Endodermal cell (in vitro differentiated cells): ENCODE results near the gene RAP1GAP2. TPM values are rescaled to one million over a fixed set of nuclear protein-coding genes. Genes with fewer than 3 reads are reported as not detected.
A peak's percentile ranks its signal among the peaks of the same experiment; 100 is the strongest.

Source experiments
- DNase-seq: peaks from one replicate; pipeline ENCODE4 v3.0.0-alpha.2; 2017
- H3K27ac ChIP-seq: 2 replicates; pipeline ENCODE4 v1.5.1; 2013; ENCODE audit warnings: mild to moderate bottlenecking, low read depth, low read length, moderate library complexity
- H3K27me3 ChIP-seq: 2 replicates; pipeline ENCODE4 v1.6.1; 2013; ENCODE audit warnings: mild to moderate bottlenecking, low read length, moderate library complexity; ENCODE audit not compliant: insufficient read depth, control insufficient read depth, poor library complexity, severe bottlenecking
- H3K36me3 ChIP-seq: 2 replicates; pipeline ENCODE4 v1.7.0; 2013; ENCODE audit warnings: mild to moderate bottlenecking, low read length, moderate library complexity; ENCODE audit not compliant: control insufficient read depth, insufficient read depth
- H3K4me1 ChIP-seq: one replicate; pipeline ENCODE4 v1.7.0; 2013; ENCODE audit warnings: low read length; ENCODE audit not compliant: control insufficient read depth, insufficient read depth
- H3K4me3 ChIP-seq: 2 replicates; pipeline ENCODE4 v1.5.1; 2013; ENCODE audit warnings: mild to moderate bottlenecking, low read length, moderate library complexity
- H3K9ac ChIP-seq: 2 replicates; pipeline ENCODE4 v1.6.1; 2013; ENCODE audit warnings: mild to moderate bottlenecking, low read length, moderate library complexity; ENCODE audit not compliant: poor library complexity, severe bottlenecking; ENCODE audit errors: extremely low read depth
- H3K9me3 ChIP-seq: 2 replicates; pipeline ENCODE4 v1.6.1; 2013; ENCODE audit warnings: mild to moderate bottlenecking, low read length, moderate library complexity; ENCODE audit not compliant: control insufficient read depth
- H3K27ac Mint-ChIP-seq: 2 replicates; pipeline ENCODE4 v1.8.0; 2020; ENCODE audit warnings: mixed read lengths
- H3K27me3 Mint-ChIP-seq: 2 replicates; pipeline ENCODE4 v1.8.0; 2021; ENCODE audit warnings: mild to moderate bottlenecking, mixed read lengths; ENCODE audit not compliant: insufficient read depth
- H3K36me3 Mint-ChIP-seq: 2 replicates; pipeline ENCODE4 v1.8.0; 2020; ENCODE audit warnings: low read depth, mixed read lengths
- H3K4me1 Mint-ChIP-seq: 2 replicates; pipeline ENCODE4 v1.8.0; 2020; ENCODE audit warnings: mixed read lengths
- H3K4me3 Mint-ChIP-seq: 2 replicates; pipeline ENCODE4 v1.8.0; 2020; ENCODE audit warnings: mild to moderate bottlenecking, moderate library complexity, mixed read lengths
- H3K9me3 Mint-ChIP-seq: 2 replicates; pipeline ENCODE4 v1.8.0; 2020; ENCODE audit warnings: mild to moderate bottlenecking, mixed read lengths
- CTCF ChIP-seq: fragments of 200-600 bp; sonication (generic); conservative IDR thresholded peaks from 2 replicates; pipeline ENCODE4 v1.5.0; 2021; ENCODE audit warnings: antibody characterized with exemption, mild to moderate bottlenecking
- WGBS, 2 experiments: methylation state at CpG; one replicate each; pipeline versions ENCODE4 v1.1.5 to v1.1.7; 2013; ENCODE audit warnings: missing lambda C conversion rate in 2 of 2, mixed read lengths in 1 of 2; ENCODE audit not compliant: insufficient coverage in 1 of 2, insufficient read length in 1 of 2; 5-methylcytosine and 5-hydroxymethylcytosine counted together
- total RNA-seq, 2 donors: library from RNA; stranded (reverse); fragmentation: NEBNext Ultra II Directional in 1 of 2; extraction: Animal tissue kit (Norgen Biotek cat#: 25700) in 1 of 2; gene quantifications; 2 replicates in 1 of 2; 3 replicates in 1 of 2; pipeline ENCODE4 v1.2.1, GENCODE V29; 2021

Gene RAP1GAP2
- total RNA-seq, 2 donors from 2014 or later: 18.0 to 44.3 TPM

GRCh38 chr17:2797637-2798036 is 1.4 kb downstream of the RAP1GAP2 start:
- H3K9me3 Mint-ChIP-seq: no peaks in the 10 kb centered on the region
- Histone ChIP-seq H3K27ac (no peak overlapping the region), H3K4me1 (no peaks in the 10 kb centered on the region), H3K36me3 (no peaks in the 10 kb centered on the region), H3K4me3 (no peak overlapping the region), H3K9me3 (no peaks in the 10 kb centered on the region), H3K9ac (no peak overlapping the region), H3K27me3 (no peaks in the 10 kb centered on the region)
- H3K36me3 Mint-ChIP-seq: peaks cover 3% of the 10 kb centered on the region
- peaks cover 4% of the 10 kb centered on the region for H3K4me1 Mint-ChIP-seq
- H3K27ac Mint-ChIP-seq: no peak overlapping the region
- no peak for TF ChIP-seq CTCF
- WGBS, 2 experiments: 91 to 100% methylated on average over 3 to 11 of the region's 11 CpGs
- DNase-seq: no peak
- H3K4me3 Mint-ChIP-seq: no peak overlapping the region
- no peaks in the 10 kb centered on the region for H3K27me3 Mint-ChIP-seq

- WGBS, 2 experiments: 89 to 90% methylated on average over 8 to 11 of the region's 11 CpGs
These were observed 1.9 kb downstream of the RAP1GAP2 start for GRCh38 chr17:2798188-2798587.

GRCh38 chr17:2798678-2799077 is 2.4 kb downstream of the RAP1GAP2 start:
- Histone ChIP-seq H3K27ac (no peak overlapping the region), H3K27me3 (no peaks in the 10 kb centered on the region), H3K9me3 (no peaks in the 10 kb centered on the region), H3K36me3 (no peaks in the 10 kb centered on the region), H3K4me1 (no peaks in the 10 kb centered on the region), H3K4me3 (no peak overlapping the region), H3K9ac (no peak overlapping the region)
- Mint-ChIP-seq H3K27ac (no peak overlapping the region), H3K36me3 (peaks cover 3% of the 10 kb centered on the region), H3K9me3 (no peaks in the 10 kb centered on the region), H3K27me3 (no peaks in the 10 kb centered on the region), H3K4me1 (peaks cover 4% of the 10 kb centered on the region), H3K4me3 (no peak overlapping the region)
- WGBS, 2 experiments: 29 to 38% methylated on average over 9 to 11 of the region's 11 CpGs
- TF ChIP-seq CTCF: no peak
- peak; percentile 92 for DNase-seq

More at GRCh38 chr17:2798188-2798587, 1.9 kb downstream of the RAP1GAP2 start:
- Mint-ChIP-seq H3K4me3 (no peak overlapping the region), H3K4me1 (peaks cover 4% of the 10 kb centered on the region), H3K9me3 (no peaks in the 10 kb centered on the region), H3K27ac (no peak overlapping the region), H3K27me3 (no peaks in the 10 kb centered on the region), H3K36me3 (peaks cover 3% of the 10 kb centered on the region)
- Histone ChIP-seq H3K9me3 (no peaks in the 10 kb centered on the region), H3K4me1 (no peaks in the 10 kb centered on the region), H3K27ac (no peak overlapping the region), H3K9ac (no peak overlapping the region), H3K36me3 (no peaks in the 10 kb centered on the region), H3K4me3 (no peak overlapping the region), H3K27me3 (no peaks in the 10 kb centered on the region)
- no peak for TF ChIP-seq CTCF
- DNase-seq: peak; percentile 57
